ENCODE measurements around the gene MLH1.

Gene MLH1

GRCh38 chr3:36988356-36988755 lies 5.0 kb upstream of the MLH1 start:
- DNase-seq = peak; percentile 45

DNA sequence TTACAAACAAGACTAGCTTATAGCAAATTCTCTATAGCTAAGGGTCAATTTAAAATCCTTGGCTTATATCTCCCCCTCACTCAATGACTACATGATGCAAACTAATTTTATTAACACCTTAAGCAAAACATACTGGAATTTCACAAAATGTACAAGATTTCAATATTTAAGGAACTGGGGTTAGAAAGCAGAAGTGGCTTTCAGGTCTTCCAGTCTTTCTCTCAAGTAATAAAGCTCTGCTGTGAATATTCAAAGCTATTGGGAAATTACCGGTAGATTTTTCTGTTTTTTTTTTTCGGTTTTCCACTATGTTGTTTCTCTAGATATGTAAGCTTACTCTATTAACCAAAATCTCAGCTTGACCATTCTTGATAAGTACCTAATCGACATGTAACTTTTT lies 4.3 kb upstream of the MLH1 start:
- DNase-seq = no peak

GRCh38 chr3:36989568-36989967 lies 3.8 kb upstream of the MLH1 start:
- DNase-seq = no peak

DNA sequence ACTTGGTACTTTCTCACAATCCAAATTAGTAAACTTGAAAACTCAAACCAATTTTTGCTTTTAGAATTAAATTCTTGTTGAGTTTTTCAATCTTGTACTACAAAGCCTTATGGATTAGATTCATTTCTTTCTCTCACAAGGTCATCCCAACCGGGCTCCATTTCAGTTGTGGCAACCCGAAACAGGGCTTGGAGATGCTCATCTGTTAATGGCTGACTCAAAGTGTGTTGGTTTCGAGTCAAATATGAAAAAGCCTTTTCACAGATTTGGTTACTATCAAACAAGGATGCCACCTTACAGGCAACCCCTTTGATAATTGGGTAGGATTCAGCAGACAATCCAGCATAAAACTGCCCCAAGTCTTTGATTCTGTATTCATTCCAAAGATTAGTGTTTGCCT lies 2.2 kb upstream of the MLH1 start:
- peak; percentile 19 for DNase-seq

DNA sequence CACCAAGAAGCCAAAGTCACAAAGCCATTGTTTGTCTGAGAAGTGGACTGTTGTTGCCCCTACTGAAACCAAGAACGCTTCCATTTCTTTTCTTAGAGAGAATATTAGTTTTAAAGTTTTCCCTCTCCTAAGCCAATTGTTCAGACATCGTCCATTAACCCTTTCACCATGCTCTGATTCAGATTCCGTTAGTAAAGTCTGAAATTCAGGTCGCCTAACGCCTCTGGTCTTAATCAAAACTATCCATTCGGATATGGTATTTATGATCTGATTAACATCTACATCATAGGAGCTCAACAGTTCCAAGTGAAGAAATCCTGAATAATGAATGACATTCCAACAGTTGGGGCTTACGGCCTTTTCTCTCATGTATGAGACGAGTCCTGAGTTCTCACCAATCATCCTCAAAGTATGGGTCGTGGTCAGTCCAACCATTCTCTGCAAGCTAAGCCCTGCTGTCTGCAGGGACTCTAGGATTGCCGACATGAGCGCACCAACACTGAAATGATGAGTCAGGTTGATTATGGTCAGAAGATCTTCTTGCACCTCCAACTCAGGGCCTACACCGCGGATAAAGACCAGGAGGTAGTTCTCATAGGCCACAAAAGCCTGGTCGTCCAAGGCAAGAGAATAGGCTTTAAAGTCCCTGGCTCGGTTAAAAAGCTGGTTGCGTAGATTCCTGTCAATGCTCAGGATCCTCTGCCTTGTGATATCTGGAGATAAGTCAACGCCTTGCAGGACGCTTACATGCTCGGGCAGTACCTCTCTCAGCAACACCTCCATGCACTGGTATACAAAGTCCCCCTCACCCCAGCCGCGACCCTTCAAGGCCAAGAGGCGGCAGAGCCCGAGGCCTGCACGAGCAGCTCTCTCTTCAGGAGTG lies 1.2 kb upstream of the MLH1 start:
- no peak for DNase-seq

- no peak for DNase-seq
Measured at GRCh38 chr3:36992806-36993325, 452 bp upstream of the MLH1 start, which contains the start of gene EPM2AIP1. Gene EPM2AIP1 (minus strand): TSS chr3:36993131. CDS start chr3:36993077, 54 bp downstream.

- DNase-seq = no peak
Measured at GRCh38 chr3:37014620-37015019, 21.3 kb downstream of the MLH1 start.

DNA sequence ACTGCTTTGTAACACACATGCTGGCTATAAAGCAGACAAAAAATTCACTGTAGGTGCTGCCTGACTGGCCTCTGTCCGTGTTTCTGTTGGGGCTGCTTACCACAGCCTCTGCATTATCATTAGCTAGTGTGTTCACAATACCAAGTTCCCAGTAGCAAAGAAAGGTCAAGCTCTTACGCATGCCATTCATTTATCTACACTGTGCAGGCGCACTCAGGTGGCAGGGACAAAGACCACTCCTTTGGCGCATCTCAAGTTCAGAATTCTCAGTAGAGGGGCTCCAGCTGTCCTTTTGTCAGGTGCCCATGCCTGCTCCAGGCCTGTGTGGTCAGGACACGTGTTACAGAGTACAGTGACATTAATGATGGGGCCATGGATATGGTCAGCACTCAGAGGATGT lies 22.3 kb downstream of the MLH1 start:
- DNase-seq = no peak

GRCh38 chr3:37016903-37017302 lies 23.6 kb downstream of the MLH1 start:
- DNase-seq = no peak

DNA sequence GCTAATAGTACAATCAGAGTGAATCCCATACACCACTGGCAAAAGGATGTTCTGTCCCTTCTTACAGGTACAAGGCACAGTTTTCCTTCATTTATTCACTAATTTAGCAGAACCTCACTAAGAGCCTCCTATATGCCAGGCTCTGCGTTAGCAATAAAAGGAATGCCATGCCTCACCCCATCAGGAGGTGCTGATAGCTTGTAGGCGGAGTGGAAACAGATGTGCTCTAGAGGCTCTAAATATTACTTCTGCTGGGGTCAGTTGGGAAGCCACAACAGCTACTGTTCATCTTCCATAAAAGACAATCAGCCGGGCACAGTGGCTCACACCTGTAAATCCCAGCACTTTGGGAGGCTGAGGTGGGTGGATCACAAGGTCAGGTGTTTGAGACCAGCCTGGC lies 24.4 kb downstream of the MLH1 start:
- DNase-seq = no peak

DNA sequence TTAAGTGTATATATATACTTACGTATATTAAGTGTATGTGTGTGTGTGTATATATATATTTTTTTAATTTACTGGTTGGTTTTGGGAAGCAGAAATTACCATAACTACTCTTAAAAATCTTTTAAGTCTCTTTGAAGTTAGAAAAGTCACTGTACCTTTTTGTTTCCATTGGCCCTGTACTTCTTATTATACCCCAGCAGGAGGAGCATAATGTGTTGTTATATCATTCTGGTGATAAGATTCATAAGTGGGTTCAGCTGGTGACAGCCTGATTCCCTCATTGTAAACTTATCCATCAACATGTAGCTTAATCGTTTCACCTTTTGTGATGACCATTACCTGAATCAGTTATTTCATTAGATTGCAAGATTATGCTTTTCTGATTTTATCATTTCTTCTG lies 30.8 kb downstream of the MLH1 start:
- DNase-seq = peak; percentile 19

DNA sequence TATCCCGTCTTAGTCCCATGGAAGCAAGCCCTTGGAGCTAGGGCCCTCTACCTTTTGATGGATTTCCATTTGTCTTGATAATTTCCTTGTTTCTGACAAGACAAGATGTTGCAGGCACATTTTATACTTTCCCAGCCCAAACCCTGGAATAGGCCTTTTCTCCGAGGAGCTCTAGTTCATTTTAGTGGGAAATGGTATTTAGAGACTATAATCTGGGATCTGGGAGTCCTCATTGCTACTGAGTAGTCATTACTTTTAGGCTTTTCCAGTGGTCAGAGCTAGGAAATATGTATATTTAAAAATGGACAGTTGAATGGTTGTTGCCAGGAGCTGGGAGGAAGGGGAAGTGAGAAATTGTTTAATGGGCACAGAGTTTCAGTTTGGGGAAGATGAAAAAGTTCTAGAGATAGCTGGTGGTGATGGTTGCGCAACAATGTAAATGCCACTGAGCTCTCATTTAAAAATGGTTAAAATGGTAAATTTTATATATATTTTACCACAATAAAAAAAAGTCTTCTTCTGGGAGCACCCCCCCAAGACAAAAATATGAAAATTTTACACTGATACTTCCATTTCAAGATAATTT lies 31.6 kb downstream of the MLH1 start:
- DNase-seq = no peak

DNA sequence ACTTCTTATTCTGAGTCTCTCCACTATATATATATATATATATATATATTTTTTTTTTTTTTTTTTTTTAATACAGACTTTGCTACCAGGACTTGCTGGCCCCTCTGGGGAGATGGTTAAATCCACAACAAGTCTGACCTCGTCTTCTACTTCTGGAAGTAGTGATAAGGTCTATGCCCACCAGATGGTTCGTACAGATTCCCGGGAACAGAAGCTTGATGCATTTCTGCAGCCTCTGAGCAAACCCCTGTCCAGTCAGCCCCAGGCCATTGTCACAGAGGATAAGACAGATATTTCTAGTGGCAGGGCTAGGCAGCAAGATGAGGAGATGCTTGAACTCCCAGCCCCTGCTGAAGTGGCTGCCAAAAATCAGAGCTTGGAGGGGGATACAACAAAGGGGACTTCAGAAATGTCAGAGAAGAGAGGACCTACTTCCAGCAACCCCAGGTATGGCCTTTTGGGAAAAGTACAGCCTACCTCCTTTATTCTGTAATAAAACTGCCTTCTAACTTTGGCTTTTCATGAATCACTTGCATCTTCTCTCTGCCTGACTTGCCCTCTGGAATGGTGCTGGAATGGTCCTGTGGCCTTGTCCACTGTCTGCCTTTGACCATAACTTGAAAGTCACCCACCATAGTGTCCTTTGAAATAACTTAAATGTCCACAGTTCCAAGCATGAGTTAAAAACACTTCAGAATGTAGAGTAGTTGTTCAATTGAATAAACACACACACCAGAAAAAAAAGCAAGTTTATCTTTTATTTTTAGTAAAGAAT lies 32.4 kb downstream of the MLH1 start:
- no peak for DNase-seq

DNA sequence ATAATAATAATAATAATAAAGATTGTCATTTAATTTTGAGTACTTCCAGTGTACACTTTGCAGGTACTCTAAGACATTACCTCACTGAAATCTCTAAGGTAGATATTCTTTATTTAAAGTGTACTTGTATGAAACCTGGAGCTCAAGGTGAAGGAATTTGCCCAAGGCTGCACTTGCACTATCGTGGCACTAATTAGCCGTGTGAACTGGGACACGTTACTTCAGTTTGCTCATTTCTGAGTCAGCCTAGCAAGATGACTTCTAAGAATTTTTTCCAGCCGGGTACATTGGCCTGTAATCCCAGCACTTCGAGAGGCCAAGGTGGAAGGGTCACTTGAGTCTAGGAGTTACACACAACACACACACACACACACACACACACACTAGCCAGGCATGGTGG lies 33.5 kb downstream of the MLH1 start:
- DNase-seq = no peak

GRCh38 chr3:37028329-37028728 lies 35.0 kb downstream of the MLH1 start:
- no peak for DNase-seq

DNA sequence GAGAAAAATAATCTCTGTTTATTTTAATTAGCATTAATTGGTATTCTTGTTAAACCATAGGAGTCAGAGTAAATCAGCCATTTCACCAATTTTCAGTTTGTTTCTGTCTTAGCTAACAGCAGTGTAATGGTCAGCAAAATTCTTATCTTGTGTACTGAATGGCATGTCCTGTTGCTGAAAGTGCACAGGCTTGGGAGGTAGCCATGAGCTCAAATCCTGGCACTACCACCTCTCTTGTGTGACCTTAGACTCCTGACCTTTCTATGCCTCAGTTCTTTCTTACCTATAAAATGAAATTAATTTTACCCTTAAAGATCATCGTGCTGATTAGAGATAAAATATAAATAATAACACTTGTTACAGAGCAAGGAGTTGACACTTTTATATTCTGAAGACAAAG lies 35.8 kb downstream of the MLH1 start:
- DNase-seq = no peak

GRCh38 chr3:37029516-37030163 lies 36.3 kb downstream of the MLH1 start:
- no peak for DNase-seq

DNA sequence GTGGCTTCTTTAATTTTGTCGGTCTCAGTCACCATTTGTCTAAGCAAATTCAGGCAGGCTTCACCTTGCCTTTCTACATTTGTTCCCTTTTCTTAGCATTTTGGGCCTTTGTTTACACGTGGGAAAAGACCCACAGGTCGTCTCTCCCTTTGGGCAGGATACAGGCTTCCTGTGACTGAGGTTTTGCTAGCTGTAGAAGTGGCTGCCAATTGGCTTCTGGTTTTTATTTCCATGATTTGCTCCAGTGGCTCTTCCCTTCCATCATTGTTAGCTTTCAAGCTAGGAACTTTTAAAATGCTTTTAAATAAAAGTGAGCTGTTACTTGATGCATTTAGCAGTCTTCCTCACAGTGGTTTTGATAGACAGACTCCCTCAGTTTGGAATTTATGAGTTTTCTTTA lies 37.3 kb downstream of the MLH1 start:
- DNase-seq = no peak

GRCh38 chr3:37031096-37031682 lies 37.9 kb downstream of the MLH1 start:
- DNase-seq = no peak

- DNase-seq = no peak
Measured at GRCh38 chr3:37032961-37033360, 39.6 kb downstream of the MLH1 start.

- DNase-seq = no peak
Measured at GRCh38 chr3:37037352-37037751, 44.0 kb downstream of the MLH1 start.

DNA sequence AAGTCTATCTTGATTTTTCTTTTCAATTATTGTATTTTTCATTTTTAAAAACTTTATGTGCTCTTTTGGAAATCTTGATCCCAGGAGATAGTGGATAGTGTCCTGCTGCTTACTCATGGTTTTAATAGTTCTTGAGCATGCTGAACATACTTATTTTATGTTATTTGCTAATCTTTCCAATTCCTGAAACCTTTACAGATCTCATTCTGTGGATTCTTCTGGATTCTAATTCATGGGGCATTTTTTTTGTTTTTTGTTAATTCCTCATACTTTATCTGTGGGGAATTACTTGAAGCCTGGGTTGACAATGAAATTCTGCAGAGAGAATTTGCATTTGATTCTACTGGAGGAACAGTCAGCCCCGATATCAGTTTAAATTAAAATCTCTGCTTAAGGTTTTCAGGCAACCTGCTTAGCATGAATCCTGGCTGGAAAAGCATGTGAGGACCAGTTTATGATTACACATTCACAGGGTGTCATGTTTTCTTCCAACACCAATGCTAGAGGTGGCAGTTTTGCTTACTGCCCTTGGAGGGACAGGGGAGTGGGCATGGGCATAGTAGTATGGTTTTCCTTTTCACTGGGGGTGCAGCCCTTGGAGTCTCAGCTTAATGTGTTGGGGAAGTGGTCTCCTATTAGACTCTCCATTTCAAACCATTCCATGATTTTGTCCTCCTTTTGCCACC lies 46.0 kb downstream of the MLH1 start:
- no peak for DNase-seq
